DMS53 treated with DMSO at 0.1 percent for 48 hours (cell line): ENCODE results near the gene U2SURP.
A peak's percentile ranks its signal among the peaks of the same experiment; 100 is the strongest.
"Not testable (repeated sequence)": the region's sequence is repeated elsewhere in the genome, so short reads cannot be mapped to it uniquely, and the experiment has no call there.

Experiments
- DNase-seq: peaks from one replicate; lab custom pipeline; 2025; ENCODE audit not compliant: unreplicated experiment; lab: John Stamatoyannopoulos, UW

U2SURP gene

GRCh38 chr3:143011705-143012104 lies 10.3 kb downstream of the U2SURP start:
- no peak for DNase-seq

DNA sequence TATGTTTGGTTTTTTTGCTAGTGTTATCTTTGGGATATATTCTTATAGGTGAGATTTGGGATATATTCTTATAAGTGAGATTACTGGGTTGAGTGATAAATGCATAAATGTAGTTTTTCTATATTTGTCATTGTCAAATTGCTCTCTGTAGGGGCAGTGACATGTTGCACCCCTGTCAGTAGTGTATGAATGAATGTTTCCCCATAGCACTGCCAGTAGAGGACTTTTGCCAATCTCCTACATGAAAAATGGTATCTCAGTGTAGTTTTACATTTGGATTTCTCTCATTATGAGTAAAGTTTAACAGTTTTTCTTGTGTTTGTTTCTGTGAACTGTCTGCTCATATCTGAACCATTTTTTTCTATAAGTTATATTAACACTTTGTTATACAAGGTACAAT lies 13.6 kb downstream of the U2SURP start:
- no peak for DNase-seq

GRCh38 chr3:143016321-143016972 lies 15.1 kb downstream of the U2SURP start:
- peak; percentile 2 for DNase-seq

DNA sequence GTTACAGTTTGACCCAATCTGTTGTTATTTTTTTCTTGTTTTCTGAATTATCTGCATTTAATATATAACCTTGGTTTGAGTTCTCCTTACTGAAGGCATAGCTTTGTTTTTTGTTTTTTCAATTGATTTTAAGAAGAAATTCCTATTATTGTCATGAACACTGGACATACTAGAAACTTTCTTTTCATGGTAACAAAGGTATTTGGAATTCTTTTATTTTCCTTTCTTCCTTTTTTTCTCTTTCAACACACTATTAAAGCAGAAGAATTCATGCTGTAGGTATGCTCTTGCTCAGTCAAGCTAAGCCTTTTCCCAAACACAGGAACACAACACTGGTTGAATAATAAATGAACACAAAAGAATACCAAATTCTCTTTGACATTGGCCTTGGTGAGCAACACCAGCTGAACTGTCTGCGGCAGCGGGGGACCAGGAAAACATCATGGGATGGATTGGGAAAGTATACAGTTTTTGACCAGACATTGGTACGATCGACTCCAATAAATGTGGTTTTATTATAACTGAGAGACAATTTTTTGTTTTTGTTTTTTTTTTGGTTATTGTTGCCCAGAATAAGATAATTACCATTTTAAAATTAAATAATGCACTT lies 23.1 kb downstream of the U2SURP start:
- DNase-seq: no peak

- no peak for DNase-seq
Observed at GRCh38 chr3:143031327-143031726, 30.0 kb downstream of the U2SURP start.

GRCh38 chr3:143031796-143032387 lies 30.5 kb downstream of the U2SURP start:
- DNase-seq: not testable (repeated sequence)

DNA sequence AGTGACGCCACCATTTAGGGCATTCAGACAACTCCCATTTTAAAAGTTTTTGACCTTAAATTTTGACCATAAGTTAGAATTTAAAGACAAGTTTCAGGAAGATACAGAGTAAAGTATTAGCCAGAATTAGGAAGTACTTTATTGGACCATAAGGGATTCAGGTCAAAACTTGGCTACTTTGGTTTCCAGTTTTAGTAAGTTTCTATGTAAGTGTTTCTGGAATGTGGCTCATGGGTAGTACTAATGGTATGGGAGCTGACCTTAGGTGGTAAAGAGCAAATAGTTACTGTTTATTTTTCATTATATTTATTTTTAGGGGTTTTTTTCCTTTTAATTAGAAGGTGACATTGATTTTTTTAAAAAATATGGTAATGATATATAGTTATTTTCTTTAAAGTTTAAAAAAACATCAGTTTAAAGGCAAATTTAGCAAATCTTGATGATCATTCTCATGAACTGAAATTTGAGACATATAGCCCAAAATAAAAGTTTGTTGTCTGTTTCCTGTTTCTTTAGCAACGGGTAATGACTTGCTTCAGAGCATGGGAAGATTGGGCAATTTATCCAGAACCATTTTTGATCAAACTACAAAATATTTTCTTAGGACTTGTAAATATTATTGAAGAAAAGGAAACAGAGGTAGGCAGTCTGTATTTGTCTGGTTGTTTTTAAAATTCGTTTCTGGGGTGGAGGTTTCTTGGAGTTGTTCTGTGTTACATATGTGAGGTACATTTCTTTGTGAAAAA lies 34.3 kb downstream of the U2SURP start:
- no peak for DNase-seq

GRCh38 chr3:143036557-143036956 lies 35.2 kb downstream of the U2SURP start:
- no peak for DNase-seq

- no peak for DNase-seq
Observed at GRCh38 chr3:143037867-143038266, 36.5 kb downstream of the U2SURP start.

GRCh38 chr3:143040261-143040879 lies 39.0 kb downstream of the U2SURP start:
- peak; percentile 11 for DNase-seq

DNA sequence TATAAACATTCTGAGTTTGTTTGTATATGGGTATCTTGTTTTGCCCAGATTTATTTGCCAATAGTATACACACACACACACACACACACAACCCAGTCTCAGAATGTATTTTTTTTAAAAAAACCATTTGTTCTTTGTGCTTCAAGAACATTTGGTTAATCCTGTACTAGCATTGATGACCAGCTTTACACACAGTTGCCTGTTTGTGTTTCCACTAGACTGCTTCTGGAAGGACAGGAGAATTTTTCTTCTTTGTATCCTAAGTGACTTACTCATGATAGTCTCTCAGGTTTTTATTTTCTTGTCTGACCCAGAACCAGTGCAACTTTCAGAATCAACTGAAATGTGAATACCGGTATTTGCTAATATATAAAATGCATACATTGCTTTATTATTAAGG lies 40.5 kb downstream of the U2SURP start:
- DNase-seq: peak; percentile 57

GRCh38 chr3:143045639-143046038 lies 44.3 kb downstream of the U2SURP start:
- DNase-seq: no peak

DNA sequence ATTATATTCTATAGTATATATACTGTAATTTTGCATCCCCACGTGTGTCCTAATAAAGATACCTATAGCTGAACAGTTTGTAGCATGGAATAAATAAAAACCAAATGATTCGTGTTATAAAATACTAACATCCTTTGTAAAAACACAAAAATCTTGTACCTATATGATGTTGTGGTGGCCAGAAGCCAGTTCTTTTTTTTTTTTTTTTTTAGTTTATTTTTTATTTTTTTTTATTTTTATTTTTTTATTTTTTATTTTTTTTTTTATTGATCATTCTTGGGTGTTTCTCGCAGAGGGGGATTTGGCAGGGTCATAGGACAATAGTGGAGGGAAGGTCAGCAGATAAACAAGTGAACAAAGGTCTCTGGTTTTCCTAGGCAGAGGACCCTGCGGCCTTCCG lies 44.7 kb downstream of the U2SURP start:
- DNase-seq: not testable (repeated sequence)

DNA sequence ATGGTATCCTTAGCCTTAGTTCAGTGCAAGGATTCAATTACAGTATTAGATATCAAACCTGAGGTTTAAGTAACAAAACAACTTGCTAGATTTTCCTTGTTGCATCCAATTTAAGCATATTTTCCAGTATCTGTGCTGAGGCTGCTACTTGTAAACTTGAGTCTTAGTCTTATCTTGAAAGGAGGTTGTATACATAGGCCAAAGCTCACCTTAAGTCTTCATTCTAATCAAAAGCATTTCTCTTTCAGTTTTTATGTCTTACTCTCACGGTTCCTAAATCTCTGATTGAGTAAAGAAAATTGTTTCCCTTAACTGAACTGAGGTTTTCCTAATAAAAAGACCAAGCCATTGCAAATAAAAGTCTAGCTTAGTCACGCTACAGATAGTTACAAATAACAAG lies 52.6 kb downstream of the U2SURP start:
- no peak for DNase-seq

DNA sequence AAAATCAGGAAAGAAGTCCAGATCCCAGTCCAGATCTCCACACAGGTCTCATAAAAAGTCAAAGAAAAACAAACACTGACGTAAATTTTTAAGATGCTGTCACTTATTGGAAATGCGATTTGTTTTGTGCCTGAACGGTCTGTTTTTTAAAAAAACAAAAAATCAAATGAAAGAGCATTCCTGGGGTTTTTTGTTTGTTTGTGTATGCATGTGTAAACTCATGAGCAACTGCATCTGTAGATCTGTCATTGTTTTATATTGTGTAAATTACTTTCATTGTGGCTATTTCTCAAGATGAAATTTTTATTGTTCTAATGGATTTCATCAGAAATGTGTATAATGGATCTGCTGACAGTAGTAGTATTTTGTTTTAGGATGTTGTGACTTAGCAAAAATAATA lies 55.0 kb downstream of the U2SURP start:
- DNase-seq: no peak

GRCh38 chr3:143060906-143061305 lies 59.5 kb downstream of the U2SURP start:
- DNase-seq: no peak

- no peak for DNase-seq
Observed at GRCh38 chr3:143063018-143063417, 61.6 kb downstream of the U2SURP start.

DNA sequence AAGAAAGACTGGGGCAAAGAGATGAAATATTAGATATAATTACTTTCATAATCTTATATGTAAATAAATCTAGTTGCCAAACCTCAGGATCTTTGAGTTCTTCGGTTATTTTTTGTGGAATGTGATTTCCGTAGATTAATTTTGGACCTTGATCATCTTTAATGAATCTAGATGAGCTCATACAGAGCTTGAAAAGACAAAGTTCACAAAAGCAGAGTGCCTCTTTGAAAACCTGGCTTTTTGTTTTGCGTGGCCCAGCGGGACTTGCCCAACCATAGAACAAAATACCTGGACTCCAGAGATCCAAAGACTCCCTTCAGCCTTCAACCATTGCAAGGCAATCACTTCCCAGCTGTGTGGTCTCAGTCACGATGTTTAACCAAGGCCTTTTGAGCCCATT lies 63.4 kb downstream of the U2SURP start:
- DNase-seq: no peak

GRCh38 chr3:143065364-143065763 lies 64.0 kb downstream of the U2SURP start:
- no peak for DNase-seq

DNA sequence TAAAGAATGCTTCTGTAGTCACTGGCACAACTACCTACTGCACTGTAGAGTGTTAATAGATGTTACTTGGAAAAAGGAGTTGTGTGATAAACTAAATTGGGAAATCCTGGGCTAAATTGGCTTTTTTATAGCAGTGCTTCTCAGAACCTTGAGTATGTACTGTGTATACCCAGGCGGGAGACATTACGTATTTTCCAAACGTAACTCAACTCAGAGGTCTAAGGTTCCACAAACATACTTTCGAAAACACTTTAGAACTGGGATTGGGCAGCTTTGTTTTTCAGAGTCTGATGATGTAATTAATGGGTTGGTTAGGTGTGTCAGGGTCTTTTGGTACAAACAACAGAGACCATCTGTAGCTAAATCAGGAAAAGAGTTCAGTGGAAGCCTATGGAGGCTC lies 64.7 kb downstream of the U2SURP start:
- DNase-seq: no peak

- no peak for DNase-seq
Observed at GRCh38 chr3:143067201-143067600, 65.8 kb downstream of the U2SURP start.
